T-helper 17 cell (primary cell): ENCODE data around the gene RSAD1. TPM values are rescaled to one million over a fixed set of nuclear protein-coding genes. Genes with fewer than 3 reads are reported as not detected.

Experiments
- ATAC-seq: fragments of 150-1000 bp; cut with Tn5 transposase; 2 replicates; pipeline ENCODE4 v1.10.0; 2021; ENCODE audit warnings: mild to moderate bottlenecking, moderate library complexity
- DNase-seq, 3 donors: peaks; one replicate each; pipeline versions ENCODE4 v3.0.0 to v3.0.0-alpha.2; 2020 to 2021
- H3K9me3 ChIP-seq: one replicate; pipeline ENCODE4 v1.7.0; 2013; ENCODE audit warnings: low read length, mild to moderate bottlenecking; ENCODE audit not compliant: control insufficient read depth, poor library complexity, severe bottlenecking
- H3K27ac Mint-ChIP-seq: one replicate; pipeline ENCODE4 v1.8.0; 2022; ENCODE audit warnings: mild to moderate bottlenecking, moderate library complexity, mixed read lengths
- H3K27me3 Mint-ChIP-seq: one replicate; pipeline ENCODE4 v1.8.0; 2022; ENCODE audit warnings: mixed read lengths
- H3K36me3 Mint-ChIP-seq: one replicate; pipeline ENCODE4 v1.8.0; 2022; ENCODE audit warnings: low read depth, mixed read lengths
- H3K4me1 Mint-ChIP-seq: one replicate; pipeline ENCODE4 v1.8.0; 2022; ENCODE audit warnings: mild to moderate bottlenecking, mixed read lengths
- H3K4me3 Mint-ChIP-seq: one replicate; pipeline ENCODE4 v1.8.0; 2022; ENCODE audit warnings: mild to moderate bottlenecking, moderate library complexity, mixed read lengths
- total RNA-seq, 4 donors: library from RNA in 2 of 4; stranded (reverse) in 2 of 4; gene quantifications; one replicate each; pipeline ENCODE4 v1.2.3 and lab custom pipeline; 2022 to 2026

Gene RSAD1
- total RNA-seq, 2 donors from 2014 or later: 49.2 to 59.6 TPM

DNA sequence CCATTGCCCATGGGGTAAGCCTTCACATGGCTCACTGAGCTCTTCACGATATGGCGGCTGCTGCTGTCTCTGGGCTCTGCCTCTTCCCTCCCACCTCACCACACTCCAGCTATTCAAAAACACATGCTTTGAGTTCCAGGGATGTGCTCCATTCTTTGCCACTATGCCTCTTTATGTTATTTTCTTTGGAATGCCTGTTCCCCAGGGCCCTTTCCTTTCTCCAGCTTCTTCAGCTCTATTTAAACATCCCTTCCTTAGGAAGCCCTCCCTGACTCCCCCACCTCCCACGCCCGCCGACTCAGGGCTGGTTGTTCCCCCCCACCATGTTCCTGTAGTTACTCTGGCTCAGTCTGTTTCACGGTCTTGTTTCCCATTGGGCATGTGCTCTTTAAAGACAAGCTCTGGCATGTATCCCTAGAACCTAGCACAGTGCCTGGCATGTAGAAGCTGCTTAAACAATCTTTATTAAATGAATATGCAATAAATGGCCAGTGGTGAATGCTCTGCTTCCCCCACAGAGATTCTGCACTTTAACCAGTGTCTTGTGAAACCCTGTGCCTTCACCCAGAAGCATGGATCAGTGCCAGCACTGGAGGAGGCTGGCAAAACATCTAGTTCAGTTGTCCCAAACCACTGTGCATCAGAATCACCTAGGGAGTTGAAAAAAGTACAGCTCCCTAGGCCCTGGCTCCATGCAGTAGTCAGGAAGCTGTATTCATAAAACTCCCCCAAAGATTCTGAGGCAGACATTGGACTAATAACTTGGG, 36.5 kb downstream of the RSAD1 start:
- Mint-ChIP-seq H3K4me3 (no peak overlapping the region), H3K27me3 (no peaks in the 10 kb centered on the region), H3K36me3 (peaks cover 2% of the 10 kb centered on the region), H3K4me1 (peaks cover 25% of the 10 kb centered on the region), H3K27ac (no peak overlapping the region)
- ATAC-seq (no peak), DNase-seq (no peak)
- H3K9me3 ChIP-seq: no peaks in the 10 kb centered on the region

- Mint-ChIP-seq H3K27me3 (no peaks in the 10 kb centered on the region), H3K4me1 (peaks cover 13% of the 10 kb centered on the region), H3K27ac (peak overlapping the region; percentile 21), H3K4me3 (no peak overlapping the region), H3K36me3 (no peaks in the 10 kb centered on the region)
- ATAC-seq (no peak), DNase-seq (no peak)
- no peaks in the 10 kb centered on the region for H3K9me3 ChIP-seq
These were observed 38.4 kb downstream of the RSAD1 start for GRCh38 chr17:50517011-50517410.

DNA sequence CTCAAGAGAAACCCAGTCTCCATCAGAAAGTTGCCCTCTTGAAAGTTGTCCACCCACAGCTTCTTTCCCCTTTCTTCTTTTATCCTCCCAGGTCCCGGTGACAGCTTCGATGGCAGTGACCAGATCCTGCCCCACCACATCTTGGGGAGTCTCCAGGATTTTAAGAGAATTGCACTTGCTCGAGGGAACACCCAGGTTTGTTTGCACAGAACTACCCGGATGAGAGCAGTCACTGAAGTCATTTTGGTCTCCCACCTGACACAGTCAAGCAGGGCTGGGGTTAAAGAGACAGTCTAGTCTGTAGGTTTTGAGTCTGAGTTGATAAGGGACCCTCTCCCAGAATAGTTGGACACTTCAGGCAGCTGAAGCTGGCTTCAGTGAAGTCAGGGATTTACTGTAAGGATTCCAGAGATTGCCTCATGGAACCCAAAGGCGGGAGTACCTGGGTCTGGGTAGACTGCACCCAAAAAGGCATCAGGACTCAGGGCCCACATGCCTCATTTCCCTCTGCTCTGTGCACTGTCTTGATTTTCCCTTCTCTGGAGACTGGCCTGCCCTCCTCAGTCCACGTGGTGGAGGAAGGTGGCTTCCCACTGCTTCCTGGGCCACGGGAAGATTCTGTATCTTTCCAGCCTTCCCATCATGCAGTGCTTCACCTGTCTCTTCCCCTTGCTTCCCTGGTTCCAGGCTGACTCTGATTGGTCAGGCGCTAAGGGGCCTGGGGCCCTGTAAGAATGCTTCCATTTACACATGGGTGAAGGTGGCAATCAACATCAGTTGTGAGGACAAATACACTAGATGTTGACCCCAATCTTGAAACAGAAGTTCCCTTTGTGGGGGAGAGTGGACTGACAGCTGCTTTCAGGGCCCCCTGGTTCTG, 39.1 kb downstream of the RSAD1 start:
- no peak for ATAC-seq
- no peak for DNase-seq
- Mint-ChIP-seq H3K4me1 (peaks cover 13% of the 10 kb centered on the region), H3K27me3 (no peaks in the 10 kb centered on the region), H3K36me3 (no peaks in the 10 kb centered on the region), H3K27ac (peak overlapping the region; percentile 21), H3K4me3 (peak overlapping the region; percentile 15)
- no peaks in the 10 kb centered on the region for H3K9me3 ChIP-seq

- Mint-ChIP-seq H3K4me1 (peaks cover 13% of the 10 kb centered on the region), H3K4me3 (no peak overlapping the region), H3K36me3 (no peaks in the 10 kb centered on the region), H3K27me3 (no peaks in the 10 kb centered on the region), H3K27ac (no peak overlapping the region)
- no peak for ATAC-seq
- DNase-seq: no peak
- H3K9me3 ChIP-seq: no peaks in the 10 kb centered on the region
These were observed 39.8 kb downstream of the RSAD1 start for GRCh38 chr17:50518384-50519023.

GRCh38 chr17:50519141-50519834, 40.6 kb downstream of the RSAD1 start:
- no peak for ATAC-seq

DNA sequence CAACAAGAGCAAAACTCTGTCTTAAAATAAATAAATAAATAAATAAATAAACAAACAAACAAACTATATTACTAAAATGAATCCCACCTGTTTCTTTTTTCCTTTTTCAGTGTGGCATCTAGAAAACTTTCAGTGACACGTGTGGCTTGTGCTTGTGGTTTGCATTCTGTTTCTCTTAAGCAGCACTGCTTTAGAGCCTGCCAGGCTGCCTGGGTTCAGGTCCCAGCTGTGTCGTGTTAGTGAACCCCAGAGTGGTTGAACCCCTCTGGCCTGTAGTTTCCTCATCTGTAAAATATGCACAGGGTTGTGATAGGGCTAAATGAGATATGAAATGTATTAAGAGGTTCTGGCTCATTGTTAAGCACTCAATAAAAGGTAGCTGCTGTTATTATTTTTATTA, 41.8 kb downstream of the RSAD1 start:
- H3K9me3 ChIP-seq: no peaks in the 10 kb centered on the region
- no peaks in the 10 kb centered on the region for H3K36me3 Mint-ChIP-seq
- no peak overlapping the region for H3K27ac Mint-ChIP-seq
- no peak for ATAC-seq
- H3K4me3 Mint-ChIP-seq: no peak overlapping the region
- no peak for DNase-seq
- peaks cover 13% of the 10 kb centered on the region for H3K4me1 Mint-ChIP-seq
- H3K27me3 Mint-ChIP-seq: no peaks in the 10 kb centered on the region

More at GRCh38 chr17:50519141-50519834, 40.6 kb downstream of the RSAD1 start:
- Mint-ChIP-seq H3K27ac (no peak overlapping the region), H3K36me3 (no peaks in the 10 kb centered on the region), H3K4me3 (no peak overlapping the region), H3K27me3 (no peaks in the 10 kb centered on the region), H3K4me1 (peaks cover 13% of the 10 kb centered on the region)
- no peaks in the 10 kb centered on the region for H3K9me3 ChIP-seq
- no peak for DNase-seq

- Mint-ChIP-seq H3K4me3 (no peak overlapping the region), H3K4me1 (peaks cover 12% of the 10 kb centered on the region), H3K27ac (no peak overlapping the region), H3K27me3 (no peaks in the 10 kb centered on the region), H3K36me3 (no peaks in the 10 kb centered on the region)
- H3K9me3 ChIP-seq: no peaks in the 10 kb centered on the region
- no peak for ATAC-seq
- DNase-seq: no peak
These were observed 42.9 kb downstream of the RSAD1 start for GRCh38 chr17:50521514-50521913.

GRCh38 chr17:50522766-50523165, 44.1 kb downstream of the RSAD1 start:
- DNase-seq (no peak), ATAC-seq (no peak)
- no peaks in the 10 kb centered on the region for H3K27me3 Mint-ChIP-seq
- H3K9me3 ChIP-seq: no peaks in the 10 kb centered on the region
- H3K27ac Mint-ChIP-seq: no peak overlapping the region
- peaks cover 2% of the 10 kb centered on the region for H3K4me1 Mint-ChIP-seq
- H3K4me3 Mint-ChIP-seq: no peak overlapping the region
- H3K36me3 Mint-ChIP-seq: no peaks in the 10 kb centered on the region

- no peak overlapping the region for H3K27ac Mint-ChIP-seq
- no peak for ATAC-seq
- no peaks in the 10 kb centered on the region for H3K36me3 Mint-ChIP-seq
- peaks cover under 1% of the 10 kb centered on the region for H3K27me3 Mint-ChIP-seq
- DNase-seq: no peak
- no peaks in the 10 kb centered on the region for H3K4me1 Mint-ChIP-seq
- H3K4me3 Mint-ChIP-seq: no peak overlapping the region
- H3K9me3 ChIP-seq: no peaks in the 10 kb centered on the region
These were observed 44.5 kb downstream of the RSAD1 start for GRCh38 chr17:50523208-50523607.

- DNase-seq (no peak), ATAC-seq (no peak)
- Mint-ChIP-seq H3K36me3 (peaks cover 2% of the 10 kb centered on the region), H3K27ac (no peak overlapping the region), H3K27me3 (peaks cover 16% of the 10 kb centered on the region), H3K4me3 (no peak overlapping the region), H3K4me1 (peaks cover 2% of the 10 kb centered on the region)
- no peaks in the 10 kb centered on the region for H3K9me3 ChIP-seq
These were observed 46.2 kb downstream of the RSAD1 start for GRCh38 chr17:50524838-50525237.

- no peaks in the 10 kb centered on the region for H3K9me3 ChIP-seq
- peaks cover 5% of the 10 kb centered on the region for H3K36me3 Mint-ChIP-seq
- H3K27ac Mint-ChIP-seq: no peak overlapping the region
- peaks cover 38% of the 10 kb centered on the region for H3K27me3 Mint-ChIP-seq
- no peak for DNase-seq
- no peak overlapping the region for H3K4me3 Mint-ChIP-seq
- ATAC-seq: no peak
- peaks cover 2% of the 10 kb centered on the region for H3K4me1 Mint-ChIP-seq
These were observed 48.6 kb downstream of the RSAD1 start for GRCh38 chr17:50527155-50527762.

DNA sequence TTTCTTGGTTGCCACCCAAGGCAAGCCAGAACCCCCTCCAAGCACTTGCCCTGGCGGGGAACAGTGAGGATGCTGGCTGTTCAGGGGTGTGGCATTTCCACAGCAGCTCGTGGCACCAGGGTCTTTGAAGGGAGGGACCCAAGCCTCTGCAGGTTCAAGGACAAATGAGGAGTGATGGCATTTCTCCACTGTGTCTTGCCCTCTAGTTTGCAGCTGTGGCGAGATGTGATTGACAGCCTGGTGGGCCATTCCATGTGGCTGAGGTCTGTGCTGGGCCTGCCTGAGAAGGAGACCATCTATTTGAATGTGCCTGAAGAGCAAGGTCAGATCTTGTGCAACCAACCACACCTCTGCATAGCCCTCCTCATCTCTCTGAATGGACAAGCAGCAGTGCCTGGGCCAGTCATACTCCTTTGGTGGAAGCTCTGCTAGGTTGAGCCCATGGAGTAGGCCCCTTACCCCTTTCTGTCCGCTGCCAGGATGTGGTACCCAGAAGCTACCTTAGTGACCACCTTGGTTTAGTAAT, 49.4 kb downstream of the RSAD1 start:
- H3K9me3 ChIP-seq: no peaks in the 10 kb centered on the region
- DNase-seq: no peak
- Mint-ChIP-seq H3K27me3 (peaks cover 39% of the 10 kb centered on the region), H3K4me1 (peaks cover 3% of the 10 kb centered on the region), H3K4me3 (no peak overlapping the region), H3K36me3 (peaks cover 5% of the 10 kb centered on the region), H3K27ac (no peak overlapping the region)
- no peak for ATAC-seq
